Right atrium auricular region (tissue), 2 donors: ENCODE measurements around the gene ZNF579. TPM values are rescaled to one million over a fixed set of nuclear protein-coding genes. Genes with fewer than 3 reads are reported as not detected.

Source experiments
- DNase-seq: peaks from one replicate; pipeline ENCODE4 v3.0.0-alpha.2; 2019; ENCODE audit warnings: low spot score
- H3K27ac ChIP-seq, 2 donors: fragments of 200-600 bp; sonication (generic); 1 replicate in 1 of 2; 2 replicates in 1 of 2; pipeline ENCODE4 v1.5.1; 2016 to 2019
- H3K27me3 ChIP-seq, 2 donors: fragments of 200-600 bp; sonication (generic); one replicate each; pipeline versions ENCODE4 v1.5.1 to v1.6.0; 2017 to 2019
- H3K36me3 ChIP-seq: fragments of 200-600 bp; sonication (generic); one replicate; pipeline ENCODE4 v1.5.1; 2016
- H3K4me1 ChIP-seq, 2 donors: fragments of 200-600 bp; sonication (generic); one replicate each; pipeline versions ENCODE4 v1.5.1 to v1.6.0; 2017 to 2019
- H3K4me3 ChIP-seq, 2 donors: fragments of 200-600 bp; sonication (generic); 1 replicate in 1 of 2; 2 replicates in 1 of 2; pipeline ENCODE4 v1.5.1; 2017 to 2019; ENCODE audit warnings: mild to moderate bottlenecking in 1 of 2, moderate library complexity in 1 of 2
- H3K9me3 ChIP-seq, 2 donors: fragments of 200-600 bp; sonication (generic); one replicate each; pipeline ENCODE4 v1.5.1; 2019
- total RNA-seq, 2 donors: library from RNA; depleted of rRNA; stranded (reverse); fragments of >200 nt; gene quantifications; one replicate each; pipeline ENCODE4 v1.1.0, GENCODE V29; 2016
- TF ChIP-seq, protein P1 (sequence below), 2 donors: fragments of 200-600 bp; sonication (generic); IDR thresholded peaks; one replicate each; pipeline ENCODE4 v1.5.1; 2019; ENCODE audit warnings: antibody characterized with exemption in 2 of 2

The ZNF579 gene
- total RNA-seq, 2 donors from 2014 or later, result 6.2 to 6.4 TPM

DNA sequence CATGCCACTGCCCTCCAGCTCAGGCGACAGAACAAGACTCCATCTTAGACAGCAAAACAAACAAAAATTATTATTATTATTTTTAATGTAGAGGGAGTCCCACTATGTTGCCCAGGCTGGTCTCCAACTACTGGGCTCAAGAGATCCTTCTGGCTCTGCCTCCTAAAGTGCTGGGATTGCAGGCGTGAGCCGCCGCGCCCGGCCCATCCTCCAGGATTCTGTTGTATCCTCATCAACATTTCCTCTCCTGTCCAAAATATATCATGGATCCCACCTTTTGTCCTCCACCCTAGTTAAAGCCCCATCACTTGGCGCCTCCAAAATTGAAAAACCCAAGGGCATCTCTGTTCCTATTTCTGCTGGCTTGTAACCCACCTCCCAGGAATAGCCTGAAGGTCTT, 42.5 kb upstream of the ZNF579 start:
- peaks cover under 1% of the 10 kb centered on the region for H3K36me3 ChIP-seq
- H3K4me3 ChIP-seq, result no peak overlapping the region
- no peaks in the 10 kb centered on the region for H3K9me3 ChIP-seq
- H3K27me3 ChIP-seq, result no peaks in the 10 kb centered on the region
- TF ChIP-seq, protein P1, sequence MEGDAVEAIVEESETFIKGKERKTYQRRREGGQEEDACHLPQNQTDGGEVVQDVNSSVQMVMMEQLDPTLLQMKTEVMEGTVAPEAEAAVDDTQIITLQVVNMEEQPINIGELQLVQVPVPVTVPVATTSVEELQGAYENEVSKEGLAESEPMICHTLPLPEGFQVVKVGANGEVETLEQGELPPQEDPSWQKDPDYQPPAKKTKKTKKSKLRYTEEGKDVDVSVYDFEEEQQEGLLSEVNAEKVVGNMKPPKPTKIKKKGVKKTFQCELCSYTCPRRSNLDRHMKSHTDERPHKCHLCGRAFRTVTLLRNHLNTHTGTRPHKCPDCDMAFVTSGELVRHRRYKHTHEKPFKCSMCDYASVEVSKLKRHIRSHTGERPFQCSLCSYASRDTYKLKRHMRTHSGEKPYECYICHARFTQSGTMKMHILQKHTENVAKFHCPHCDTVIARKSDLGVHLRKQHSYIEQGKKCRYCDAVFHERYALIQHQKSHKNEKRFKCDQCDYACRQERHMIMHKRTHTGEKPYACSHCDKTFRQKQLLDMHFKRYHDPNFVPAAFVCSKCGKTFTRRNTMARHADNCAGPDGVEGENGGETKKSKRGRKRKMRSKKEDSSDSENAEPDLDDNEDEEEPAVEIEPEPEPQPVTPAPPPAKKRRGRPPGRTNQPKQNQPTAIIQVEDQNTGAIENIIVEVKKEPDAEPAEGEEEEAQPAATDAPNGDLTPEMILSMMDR (IDR thresholded peaks at IDR 0.05), result no peak
- peaks cover 0 to 22% of the 10 kb centered on the region in 2 donors for H3K4me1 ChIP-seq
- no peak for DNase-seq
- peak overlapping the region; percentile 97 to 99 for H3K27ac ChIP-seq

DNA sequence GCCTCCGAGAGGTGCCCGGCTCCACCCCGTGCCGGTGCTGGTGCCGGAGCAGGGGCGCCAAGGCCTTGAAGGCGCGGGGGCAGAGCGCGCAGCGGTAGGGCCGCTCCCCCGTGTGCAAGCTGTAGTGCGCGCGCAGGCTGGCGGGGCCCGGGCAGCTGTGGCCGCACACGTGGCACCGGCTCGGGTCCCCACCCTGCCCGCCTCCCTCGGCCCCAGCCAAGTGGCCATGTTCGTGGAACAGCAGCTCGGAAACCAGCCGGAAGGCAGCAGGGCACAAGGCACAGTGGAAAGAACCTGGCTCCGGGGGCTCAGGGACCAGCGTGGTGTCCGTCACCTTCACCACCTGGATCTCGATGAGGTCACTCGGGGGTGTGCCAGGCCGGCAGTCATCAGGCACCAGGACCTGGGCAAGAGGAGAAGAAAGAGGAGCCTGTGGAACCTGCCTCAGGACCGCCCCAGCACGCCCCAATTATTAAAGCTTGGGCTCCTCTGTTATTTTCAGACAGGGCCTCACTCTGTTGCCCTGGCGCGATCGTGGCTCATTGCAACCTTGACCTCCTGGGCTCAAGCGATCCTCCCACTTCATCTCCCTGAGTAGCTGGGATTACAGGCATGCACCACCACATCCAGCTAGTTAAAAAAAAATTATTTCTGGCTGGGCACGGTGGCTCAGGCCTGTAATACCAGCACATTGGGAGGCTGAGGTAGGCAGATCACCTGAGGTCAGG, 41.8 kb upstream of the ZNF579 start:
- H3K4me3 ChIP-seq, result no peak overlapping the region
- TF ChIP-seq, protein P1 (IDR thresholded peaks at IDR 0.05), result no peak
- no peaks in the 10 kb centered on the region for H3K9me3 ChIP-seq
- H3K27me3 ChIP-seq, result no peaks in the 10 kb centered on the region
- H3K36me3 ChIP-seq, result peaks cover 8% of the 10 kb centered on the region
- H3K27ac ChIP-seq, result peak overlapping the region in 1 of 2 donors; percentile 99
- DNase-seq, result no peak
- H3K4me1 ChIP-seq, result peaks cover 0 to 22% of the 10 kb centered on the region in 2 donors

DNA sequence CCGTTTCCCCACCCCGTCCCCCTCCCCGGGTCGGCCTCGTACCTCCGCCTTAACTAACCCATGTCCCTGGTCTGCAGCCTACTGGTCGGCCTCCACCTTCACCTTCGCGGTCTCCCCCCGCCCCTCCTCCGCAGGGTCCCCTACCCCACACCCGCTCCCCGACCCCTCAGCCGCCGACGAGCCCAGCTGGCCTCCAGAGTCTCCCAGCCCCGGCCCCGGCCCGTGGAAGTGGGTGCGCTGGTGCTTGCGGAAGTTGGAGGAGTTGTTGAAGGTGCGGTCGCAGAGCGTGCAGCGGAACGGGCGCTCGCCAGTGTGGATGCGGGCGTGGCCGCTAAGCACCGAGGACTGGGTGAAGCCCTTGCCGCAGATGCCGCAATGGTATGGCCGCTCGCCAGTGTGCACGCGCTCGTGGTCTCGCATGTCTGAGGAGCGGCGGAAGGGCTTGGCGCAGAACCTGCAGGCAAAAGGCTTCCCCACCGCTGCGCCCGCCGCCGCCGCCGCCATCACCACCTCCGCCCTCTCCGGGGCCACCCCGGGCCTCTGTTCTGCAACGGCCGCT, 41.1 kb upstream of the ZNF579 start:
- Histone ChIP-seq H3K27me3 (no peaks in the 10 kb centered on the region), H3K36me3 (peaks cover 15% of the 10 kb centered on the region), H3K9me3 (no peaks in the 10 kb centered on the region), H3K4me3 (no peak overlapping the region), H3K4me1 (peaks cover 0 to 22% of the 10 kb centered on the region in 2 donors), H3K27ac (no peak overlapping the region)
- DNase-seq, result no peak
- TF ChIP-seq, protein P1 (IDR thresholded peaks at IDR 0.05), result no peak

DNA sequence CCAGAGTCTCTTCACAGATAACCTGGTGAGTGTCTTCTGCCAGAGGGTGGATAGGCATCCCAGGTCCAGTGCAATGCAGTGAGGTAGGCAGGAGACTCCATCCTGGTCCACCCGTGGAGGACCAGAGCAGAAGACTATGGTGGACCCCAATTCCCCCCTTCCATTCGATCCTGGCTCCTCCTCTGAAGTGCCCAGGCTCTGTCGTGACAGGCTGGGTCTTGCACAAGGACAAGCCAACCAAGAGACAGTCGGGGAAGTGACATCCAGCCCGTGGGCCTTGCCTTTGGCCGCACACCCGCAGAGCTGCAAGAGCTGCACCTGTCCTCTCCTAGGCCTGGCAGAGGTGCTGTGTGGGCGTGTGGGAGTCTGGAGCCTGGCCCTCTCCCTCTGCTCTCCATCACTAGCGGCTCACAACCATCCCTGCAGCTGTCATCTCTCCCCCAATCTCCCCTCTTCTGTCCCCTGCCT, 40.6 kb upstream of the ZNF579 start:
- H3K4me1 ChIP-seq, result peaks cover 0 to 22% of the 10 kb centered on the region in 2 donors
- TF ChIP-seq, protein P1 (IDR thresholded peaks at IDR 0.05), result no peak

DNA sequence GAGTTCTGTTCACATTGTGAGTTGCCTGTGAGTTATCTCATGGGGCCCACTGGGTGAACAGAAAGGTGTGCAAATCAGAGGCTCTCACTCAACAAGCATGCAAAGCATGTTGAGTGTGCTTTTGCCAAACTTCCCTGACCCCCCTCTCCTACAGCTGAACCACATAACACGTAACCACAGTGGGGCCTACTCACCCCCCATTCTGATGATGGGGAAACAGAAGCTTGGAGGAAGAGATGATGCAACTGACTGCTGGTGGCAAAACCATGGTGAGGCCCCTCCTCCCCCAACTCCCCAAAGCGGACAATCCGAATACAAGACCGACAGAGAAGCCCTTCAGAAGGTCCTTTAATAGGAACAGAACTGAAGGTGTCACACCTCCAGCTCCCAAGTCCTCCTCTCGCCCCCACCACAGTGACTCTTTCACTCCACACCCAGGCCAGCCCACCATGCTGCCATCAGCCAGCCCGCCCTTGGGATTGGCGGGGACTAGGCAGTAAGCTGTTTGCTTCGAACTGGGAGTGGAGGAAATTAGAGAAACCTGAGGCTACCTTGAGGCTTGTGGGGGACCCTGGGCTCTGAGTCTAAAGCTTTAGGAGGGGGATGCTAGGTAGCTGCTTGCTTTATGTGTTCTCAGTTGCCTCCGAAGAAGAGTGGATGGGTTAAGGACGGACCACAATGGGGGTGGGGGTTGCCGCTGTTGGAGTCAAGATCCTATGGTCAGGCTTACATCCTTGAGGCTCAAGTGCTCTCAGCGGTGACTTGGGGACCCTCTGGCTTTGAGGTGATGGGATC, 40.0 kb upstream of the ZNF579 start:
- Histone ChIP-seq H3K4me3 (no peak overlapping the region), H3K36me3 (peaks cover 26% of the 10 kb centered on the region), H3K9me3 (no peaks in the 10 kb centered on the region), H3K4me1 (peaks cover 0 to 22% of the 10 kb centered on the region in 2 donors), H3K27me3 (no peaks in the 10 kb centered on the region), H3K27ac (no peak overlapping the region)
- TF ChIP-seq, protein P1 (IDR thresholded peaks at IDR 0.05), result no peak
- DNase-seq, result no peak

More for the DNA sequence above, 40.6 kb upstream of the ZNF579 start:
- Histone ChIP-seq H3K27ac (no peak overlapping the region), H3K36me3 (peaks cover 20% of the 10 kb centered on the region), H3K4me3 (no peak overlapping the region), H3K9me3 (no peaks in the 10 kb centered on the region), H3K27me3 (no peaks in the 10 kb centered on the region)
- DNase-seq, result no peak
